Cardiac muscle cell (in vitro differentiated cells and primary cell): Measurements from ENCODE around the gene TMEM132C. TPM values are rescaled to one million over a fixed set of nuclear protein-coding genes. Genes with fewer than 3 reads are reported as not detected.

Experiments used
- DNase-seq, 2 donors: peaks; one replicate each; pipeline versions ENCODE4 v3.0.0 to v3.0.0-alpha.2; 2010 to 2017; ENCODE audit warnings: low read depth in 1 of 2, low spot score in 1 of 2
- H3K27ac ChIP-seq: fragments of 200-600 bp; sonication (generic); 2 replicates; pipeline ENCODE4 v1.5.1; 2016
- H3K27me3 ChIP-seq: fragments of 200-600 bp; sonication (generic); 2 replicates; pipeline ENCODE4 v1.6.0; 2016; ENCODE audit warnings: control low read depth
- H3K36me3 ChIP-seq: fragments of 200-600 bp; sonication (generic); 2 replicates; pipeline ENCODE4 v1.5.1; 2016; ENCODE audit warnings: control low read depth
- H3K4me1 ChIP-seq: fragments of 200-600 bp; sonication (generic); 2 replicates; pipeline ENCODE4 v1.8.1; 2017; ENCODE audit warnings: low read depth, mild to moderate bottlenecking, mixed run types
- H3K4me3 ChIP-seq: fragments of 200-600 bp; sonication (generic); 2 replicates; pipeline ENCODE4 v1.5.1; 2016; ENCODE audit warnings: mild to moderate bottlenecking
- H3K9me3 ChIP-seq: fragments of 200-600 bp; sonication (generic); 2 replicates; pipeline ENCODE4 v1.5.1; 2017; ENCODE audit warnings: low read depth, mild to moderate bottlenecking, control low read depth
- CTCF ChIP-seq: IDR thresholded peaks from 2 replicates; pipeline ENCODE4 v1.5.1; 2012; ENCODE audit warnings: low read depth, mild to moderate bottlenecking, low read length
- polyA plus RNA-seq: library from polyadenylated mRNA; unstranded; fragments of >200 nt; fragmentation: Nextera tagmentation; extraction: Ambion mirVana; gene quantifications from 2 replicates; pipeline ENCODE4 v1.2.1, GENCODE V29; 2016
- total RNA-seq: library from RNA; depleted of rRNA; stranded (reverse); fragments of >200 nt; gene quantifications from 2 replicates; pipeline ENCODE4 v1.2.3, GENCODE V29; 2016

Gene TMEM132C
- total and polyA plus RNA-seq, 2 experiments from 2014 or later, result 1.8 to 2.5 TPM

- peak overlapping the region; percentile 47 for H3K4me3 ChIP-seq
- TF ChIP-seq CTCF, result no peak
- peak in 1 of 2 donors; percentile 3 for DNase-seq
Measured at GRCh38 chr12:128267651-128268378, 845 bp downstream of the TMEM132C start.

DNA sequence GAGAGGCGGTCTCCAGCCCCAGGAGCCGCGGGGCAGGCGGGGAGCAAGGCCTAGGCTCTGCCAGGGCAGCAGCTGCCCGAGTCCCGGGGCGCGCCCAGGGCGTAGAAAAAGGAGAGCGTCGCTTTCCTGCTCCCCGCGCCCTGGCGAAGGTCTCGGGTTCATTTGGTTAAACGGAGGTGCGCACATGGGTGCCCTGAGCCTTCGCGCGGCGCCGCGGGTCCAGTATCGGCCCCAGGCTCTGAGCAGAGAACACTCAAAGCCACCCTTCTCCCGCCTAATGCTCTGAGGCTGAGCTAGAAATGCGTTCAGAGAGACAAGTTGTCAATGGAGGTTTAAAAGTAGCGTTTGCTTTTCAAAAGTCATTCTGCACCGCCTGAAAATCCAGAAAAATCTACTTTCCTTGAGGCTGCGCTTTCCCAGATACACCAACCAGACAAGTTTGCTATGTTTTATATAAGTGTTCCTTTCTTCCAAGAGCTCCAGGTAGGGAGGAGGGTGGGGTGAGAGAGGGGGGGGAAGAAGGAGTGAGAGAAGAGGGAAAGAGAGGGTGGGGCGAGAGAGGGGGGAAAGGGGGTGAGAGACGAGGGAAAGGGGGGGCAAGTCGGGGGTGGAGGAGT, 1.5 kb downstream of the TMEM132C start:
- Histone ChIP-seq H3K27ac (no peak overlapping the region), H3K4me3 (peak overlapping the region; percentile 47), H3K36me3 (no peaks in the 10 kb centered on the region), H3K9me3 (no peaks in the 10 kb centered on the region), H3K4me1 (peaks cover 14% of the 10 kb centered on the region), H3K27me3 (peaks cover 77% of the 10 kb centered on the region)
- DNase-seq, result peak in 1 of 2 donors; percentile 31
- no peak for TF ChIP-seq CTCF

More at GRCh38 chr12:128267651-128268378, 845 bp downstream of the TMEM132C start:
- Histone ChIP-seq H3K36me3 (no peaks in the 10 kb centered on the region), H3K4me1 (peaks cover 14% of the 10 kb centered on the region), H3K27ac (no peak overlapping the region), H3K27me3 (peaks cover 77% of the 10 kb centered on the region), H3K9me3 (no peaks in the 10 kb centered on the region)

DNA sequence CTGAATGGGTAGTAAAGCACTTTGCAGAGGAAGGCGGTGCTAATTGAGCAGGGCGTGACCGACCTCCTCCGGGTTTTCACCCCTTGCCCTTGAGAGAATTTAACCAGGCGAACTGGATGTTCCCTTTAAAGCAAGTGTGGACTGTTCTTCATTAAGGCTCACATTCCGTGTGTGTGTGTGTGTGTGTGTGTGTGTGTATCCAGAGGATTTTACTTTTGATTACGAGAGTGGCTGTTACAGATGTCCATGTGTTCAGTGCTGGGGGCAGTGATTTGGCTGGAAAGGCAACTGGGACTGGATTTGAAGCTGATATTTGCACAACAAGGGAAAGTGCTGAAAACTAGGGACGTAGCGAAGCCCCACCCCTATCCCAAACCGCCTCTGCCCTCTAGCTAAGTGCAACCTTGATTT, 2.2 kb downstream of the TMEM132C start:
- H3K27ac ChIP-seq, result no peak overlapping the region
- H3K4me3 ChIP-seq, result peak overlapping the region; percentile 13
- peaks cover 75% of the 10 kb centered on the region for H3K27me3 ChIP-seq
- peaks cover 14% of the 10 kb centered on the region for H3K4me1 ChIP-seq
- no peaks in the 10 kb centered on the region for H3K36me3 ChIP-seq
- TF ChIP-seq CTCF, result no peak
- peak in 1 of 2 donors; percentile 4 for DNase-seq
- H3K9me3 ChIP-seq, result no peaks in the 10 kb centered on the region

GRCh38 chr12:128276471-128276870, 9.5 kb downstream of the TMEM132C start:
- no peak for DNase-seq
- Histone ChIP-seq H3K9me3 (no peaks in the 10 kb centered on the region), H3K27me3 (peaks cover 4% of the 10 kb centered on the region), H3K4me3 (no peak overlapping the region), H3K36me3 (no peaks in the 10 kb centered on the region), H3K27ac (no peak overlapping the region), H3K4me1 (no peaks in the 10 kb centered on the region)
- TF ChIP-seq CTCF, result no peak

DNA sequence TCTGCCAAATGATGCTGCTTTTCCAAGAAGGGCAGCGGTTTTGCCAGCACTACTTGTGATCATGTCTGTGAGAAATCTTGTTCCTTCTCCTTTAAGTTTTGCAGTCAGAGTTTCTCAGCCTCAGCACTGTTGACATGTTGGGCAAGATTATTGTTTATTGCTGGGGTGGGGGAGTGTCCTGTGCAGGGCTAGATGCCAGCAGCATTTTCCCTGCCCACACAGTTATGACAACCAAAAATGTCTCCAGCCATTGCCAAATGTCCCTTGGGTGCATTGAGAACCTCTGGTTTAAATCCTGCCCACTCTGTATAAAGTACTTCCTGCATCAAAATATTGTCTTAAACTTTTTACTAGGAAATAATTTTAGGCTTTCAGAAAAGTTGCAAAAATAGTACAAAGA, 20.0 kb downstream of the TMEM132C start:
- TF ChIP-seq CTCF, result no peak
- H3K27me3 ChIP-seq, result peaks cover 15% of the 10 kb centered on the region
- no peaks in the 10 kb centered on the region for H3K4me1 ChIP-seq
- no peak overlapping the region for H3K27ac ChIP-seq
- no peaks in the 10 kb centered on the region for H3K9me3 ChIP-seq
- H3K36me3 ChIP-seq, result no peaks in the 10 kb centered on the region
- DNase-seq, result peak in 1 of 2 donors; percentile 11
- no peak overlapping the region for H3K4me3 ChIP-seq
